NCI-H2227 treated with DMSO at 0.1 percent for 48 hours (cell line): ENCODE data around the gene THY1.
"Not testable (repeated sequence)": the region's sequence is repeated elsewhere in the genome, so short reads cannot be mapped to it uniquely, and the experiment has no call there.

ENCODE experiments used
- DNase-seq: peaks from one replicate; lab custom pipeline; 2025; lab: John Stamatoyannopoulos, UW

Gene THY1

DNA sequence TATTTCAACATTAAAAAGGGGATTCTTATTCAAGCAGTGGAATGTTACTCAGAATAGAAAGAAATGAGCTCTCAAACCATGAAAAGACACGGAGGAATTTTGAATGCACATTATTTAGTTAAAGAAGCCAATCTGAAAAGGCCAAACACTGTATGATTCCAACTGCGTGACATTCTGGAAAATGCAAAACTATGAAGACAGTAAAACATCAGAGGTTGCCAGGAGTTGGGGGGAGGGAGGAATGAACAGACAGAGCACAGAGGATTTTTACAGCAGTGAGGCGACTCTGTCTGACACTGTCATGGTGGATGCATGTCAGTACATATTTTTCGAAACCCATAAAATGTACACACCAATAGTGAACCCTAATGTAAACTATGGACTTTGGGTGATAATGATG, 22.9 kb upstream of the THY1 start:
- no peak for DNase-seq

DNA sequence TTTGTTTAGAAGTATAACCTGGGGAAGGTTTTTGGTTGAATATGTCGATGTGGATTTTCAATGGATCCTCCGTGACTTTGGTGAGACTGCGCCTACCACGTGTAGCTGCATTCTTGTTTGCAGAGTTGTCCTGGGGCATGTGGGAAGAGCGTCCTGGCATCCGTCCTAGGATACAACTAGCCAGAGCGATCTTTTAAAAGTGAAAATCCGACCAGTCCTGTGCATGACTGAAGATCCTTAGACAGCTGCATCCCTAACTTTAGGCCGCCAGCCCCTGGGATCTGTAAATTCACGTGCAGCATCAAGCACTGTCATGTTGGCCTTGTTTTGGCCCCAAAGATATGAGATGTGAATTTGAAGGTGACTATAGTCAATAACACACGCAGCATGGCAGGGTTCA, 22.4 kb upstream of the THY1 start:
- DNase-seq, result no peak

DNA sequence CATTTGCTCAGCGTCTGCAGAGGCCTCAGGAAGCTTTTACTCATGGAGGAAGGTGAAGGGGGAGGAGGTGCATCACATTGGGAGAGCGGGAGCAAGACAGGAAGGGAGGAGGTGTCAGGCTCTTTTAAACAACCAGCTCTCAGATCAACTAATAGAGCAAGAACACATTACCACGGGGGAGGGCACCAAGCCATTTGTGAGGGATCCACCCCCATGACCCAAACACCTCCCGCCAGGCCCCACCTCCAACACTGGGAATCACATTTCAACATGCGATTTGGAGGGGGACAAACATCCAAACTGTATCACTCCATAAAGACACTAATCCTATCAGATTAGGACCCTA, 18.9 kb upstream of the THY1 start:
- DNase-seq, result no peak

DNA sequence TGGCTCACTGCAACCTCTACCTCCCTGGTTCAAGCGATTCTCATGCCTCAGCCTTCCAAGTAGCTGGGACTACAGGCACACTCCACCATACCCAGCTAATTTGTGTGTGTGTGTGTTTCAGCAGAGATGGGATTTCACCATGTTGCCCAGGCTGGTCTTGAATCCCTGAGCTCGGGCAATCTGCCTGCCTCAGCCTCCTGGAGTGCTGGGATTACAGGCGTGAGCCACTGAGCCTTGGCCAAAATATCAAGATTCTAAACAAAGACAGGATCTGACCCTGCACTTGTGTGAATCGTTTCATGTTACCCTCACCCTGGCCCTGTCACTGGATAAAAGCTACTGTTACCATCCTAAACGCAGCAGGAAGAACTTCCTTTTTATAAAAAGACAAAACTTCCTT, 15.6 kb upstream of the THY1 start:
- no peak for DNase-seq

DNA sequence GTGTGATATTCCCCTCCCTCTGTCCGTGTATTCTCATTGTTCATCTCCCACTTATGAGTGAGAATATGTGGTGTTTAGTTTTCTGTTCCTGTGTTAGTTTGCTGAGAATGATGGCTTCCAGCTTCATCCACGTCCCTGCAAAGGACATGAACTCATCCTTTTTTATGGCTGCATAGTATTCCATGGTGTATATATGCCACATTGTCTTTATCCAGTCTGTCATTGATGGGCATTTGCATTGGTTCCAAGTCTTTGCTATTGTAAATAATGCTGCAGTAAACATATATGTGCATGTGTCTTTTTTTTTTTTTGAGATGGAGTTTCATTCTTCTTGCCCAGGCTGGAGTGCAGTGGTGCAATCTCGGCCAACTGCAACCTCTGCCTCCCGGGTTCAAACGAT, 14.5 kb upstream of the THY1 start:
- DNase-seq, result not testable (repeated sequence)

DNA sequence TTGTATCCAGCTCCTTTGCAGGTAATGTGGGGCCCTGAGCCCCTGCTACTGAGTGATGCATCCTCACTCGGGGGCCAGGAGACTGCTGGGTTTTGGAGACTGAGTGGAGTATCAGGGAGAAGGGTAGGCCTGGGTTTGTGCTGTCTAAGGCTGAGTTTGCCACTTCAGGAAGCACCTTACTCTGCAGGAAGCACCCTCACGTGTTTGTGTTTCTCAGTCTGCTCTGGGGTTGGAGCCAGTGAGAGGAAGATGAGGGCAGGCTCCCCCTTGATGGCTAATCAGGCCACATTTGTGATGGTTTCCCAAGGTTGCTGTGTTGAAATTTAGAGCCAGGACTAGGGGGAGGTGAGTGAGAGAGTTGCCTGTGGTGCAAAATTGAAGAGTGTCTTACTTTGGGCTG, 13.7 kb upstream of the THY1 start:
- DNase-seq, result no peak

DNA sequence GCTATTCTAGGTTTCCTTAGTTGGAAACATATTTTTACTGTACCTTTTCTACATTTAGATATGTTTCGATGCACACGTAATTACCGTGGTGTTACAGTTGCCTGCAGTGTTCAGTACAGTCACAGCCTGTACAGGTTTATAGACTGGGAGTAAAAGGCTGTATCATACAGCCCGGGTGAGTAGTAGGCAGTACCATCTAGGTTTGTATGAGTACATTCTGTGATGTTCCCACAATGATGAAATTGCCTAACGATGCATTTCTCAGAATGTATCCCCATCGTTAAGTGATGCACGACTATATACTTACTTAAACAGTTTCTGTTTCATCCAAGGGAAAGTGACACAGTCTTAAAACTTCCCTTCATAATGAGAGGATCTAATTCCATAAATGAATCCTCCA, 13.1 kb upstream of the THY1 start:
- DNase-seq, result no peak

DNA sequence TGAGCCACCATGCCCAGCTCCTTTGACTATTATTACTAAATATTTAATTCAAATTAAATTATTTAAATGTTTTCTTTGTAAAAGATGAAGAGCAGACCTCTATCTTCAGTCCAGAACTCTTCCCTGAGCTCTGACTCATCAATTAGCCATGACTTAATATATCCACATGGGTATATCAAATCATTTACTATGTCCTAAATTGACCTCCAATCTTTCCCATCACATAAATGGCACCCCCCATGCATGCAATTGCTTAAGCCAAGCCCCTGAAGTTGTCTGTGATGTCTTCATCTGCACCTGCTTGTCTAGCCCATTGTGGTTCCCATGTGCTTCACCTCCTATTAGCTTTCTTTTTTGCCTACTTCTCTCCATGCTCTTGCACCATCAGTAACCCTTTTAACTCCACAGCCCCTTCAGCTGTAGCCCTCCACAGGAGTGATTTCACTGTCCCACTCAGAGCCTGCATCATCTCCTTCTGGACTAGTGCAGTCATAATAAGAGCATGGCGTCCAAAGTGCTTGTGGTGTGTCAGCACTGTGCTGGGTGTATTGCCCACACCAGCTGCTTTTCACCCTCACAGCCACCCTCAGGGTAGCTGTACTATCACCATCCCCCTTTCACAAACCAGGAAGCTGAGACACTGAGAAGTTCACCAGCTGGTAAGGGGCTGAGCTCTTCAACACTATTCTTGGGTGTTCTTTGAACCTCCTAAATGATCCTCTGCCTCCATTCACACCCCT, 11.8 kb upstream of the THY1 start:
- DNase-seq, result no peak

DNA sequence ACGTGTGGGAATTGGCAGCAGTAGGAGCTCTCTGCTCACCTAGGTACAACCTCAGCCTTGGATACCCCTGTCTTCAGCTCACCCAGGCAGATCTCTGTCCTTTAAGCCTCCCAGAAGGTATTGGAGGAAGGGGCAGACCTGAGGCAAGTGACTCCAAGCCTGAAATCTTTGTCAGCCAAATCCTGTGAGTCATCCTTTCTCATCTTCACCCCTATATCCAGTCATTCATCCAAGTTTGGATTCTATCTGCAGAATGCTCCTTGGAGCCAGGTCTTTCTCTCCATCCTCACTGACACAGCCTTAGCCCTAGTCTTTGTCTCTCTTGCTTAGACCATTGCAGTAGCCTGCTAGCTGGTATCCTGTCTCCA, 10.4 kb upstream of the THY1 start:
- no peak for DNase-seq

DNA sequence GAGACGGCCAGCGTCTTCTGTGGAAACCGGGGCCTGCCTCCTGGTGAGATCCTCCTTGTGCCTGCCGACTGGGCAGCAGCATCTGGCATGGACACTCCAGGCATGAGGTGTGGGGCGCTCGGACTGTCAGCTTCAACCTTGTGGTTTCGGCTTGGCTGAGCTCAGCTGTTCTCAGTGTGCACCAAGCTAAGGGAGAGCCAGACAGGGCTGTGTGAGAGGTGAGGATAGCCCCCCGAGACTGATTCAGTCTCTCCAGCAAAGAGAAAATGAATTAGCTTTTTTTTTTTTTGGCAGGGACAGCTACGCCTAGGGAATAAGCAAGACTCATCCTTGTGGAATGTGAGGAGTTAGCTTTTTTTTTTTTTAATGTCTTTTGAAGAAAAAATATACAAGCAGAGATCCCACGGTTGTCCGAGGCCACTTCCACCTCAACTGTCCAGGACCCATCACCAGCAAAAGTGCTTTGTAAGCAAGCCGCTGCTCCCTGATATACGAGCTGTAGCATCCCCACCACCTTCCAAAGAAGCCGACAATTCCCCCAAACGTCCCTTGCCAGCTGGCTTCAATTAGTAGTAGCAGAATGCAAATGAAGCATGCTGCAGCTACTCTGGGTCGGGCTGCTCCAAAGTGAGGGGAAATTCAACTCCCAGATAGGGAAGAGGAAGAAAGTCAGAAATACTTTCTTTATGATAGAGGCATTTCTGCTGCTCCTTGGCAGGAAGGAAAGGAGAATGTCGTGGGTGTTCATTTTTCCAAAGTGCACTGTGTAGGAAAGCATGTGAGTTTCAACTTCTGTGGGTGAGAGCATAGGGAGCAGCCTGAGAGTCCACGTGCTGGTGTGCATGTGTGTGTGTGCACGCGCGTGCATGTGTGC, 9.7 kb upstream of the THY1 start:
- DNase-seq, result no peak

DNA sequence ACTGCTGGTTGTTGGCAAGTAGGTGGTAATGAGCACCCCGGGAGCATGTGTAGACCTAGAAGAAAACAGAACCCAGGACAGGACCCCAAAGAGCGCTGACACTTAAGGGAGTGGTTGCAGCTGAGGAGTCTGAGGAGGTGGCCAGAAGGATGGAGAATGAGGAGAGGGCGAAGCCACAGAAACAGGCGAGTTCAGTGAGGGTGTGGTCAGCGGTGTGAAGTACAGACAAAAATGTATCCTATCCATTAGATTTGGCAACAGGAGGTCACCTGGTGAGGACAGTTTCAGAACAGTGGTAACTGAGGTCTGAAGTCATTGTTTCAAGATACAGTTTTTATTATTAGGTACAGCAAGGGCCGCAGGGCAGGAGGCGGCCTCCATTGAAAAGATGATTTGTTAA, 8.6 kb upstream of the THY1 start:
- no peak for DNase-seq

DNA sequence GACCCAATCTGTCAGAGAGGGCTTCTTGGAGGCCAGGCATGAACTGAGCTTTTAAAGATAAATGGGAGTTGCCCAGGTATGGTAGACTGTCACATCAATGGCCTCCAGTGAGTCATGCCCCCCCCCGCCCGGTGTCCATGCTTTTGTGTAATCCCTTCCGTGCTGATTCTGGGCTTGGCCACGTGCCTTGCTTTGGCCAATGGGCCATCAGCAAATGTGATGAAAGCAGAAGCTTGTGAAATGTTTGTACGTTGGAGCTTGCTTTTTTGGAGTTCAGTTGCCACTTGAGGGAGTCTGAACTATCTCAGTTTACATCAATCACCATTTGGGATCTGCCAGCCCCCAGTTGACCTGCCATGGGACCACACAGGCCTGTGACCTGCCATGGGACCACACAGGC, 4.3 kb upstream of the THY1 start:
- no peak for DNase-seq

DNA sequence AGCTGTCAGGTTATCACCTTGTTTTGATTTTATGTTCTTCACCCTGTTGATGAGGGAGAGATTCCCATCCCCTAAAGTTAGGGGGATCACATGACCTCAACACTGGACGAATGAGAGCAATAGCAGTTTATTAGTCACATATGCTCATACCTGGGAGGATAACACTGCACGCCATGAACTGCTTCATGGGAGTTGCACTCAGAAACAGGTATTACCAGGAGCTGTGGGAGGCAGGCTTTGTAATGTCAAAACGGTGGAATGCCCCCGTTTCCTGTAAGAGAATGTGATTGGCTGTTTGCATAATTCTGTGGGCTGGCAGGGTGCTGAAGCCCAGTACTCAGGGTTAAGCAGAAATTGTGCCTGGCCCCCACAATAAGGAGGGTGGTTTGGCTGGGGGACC, 3.2 kb upstream of the THY1 start:
- no peak for DNase-seq

DNA sequence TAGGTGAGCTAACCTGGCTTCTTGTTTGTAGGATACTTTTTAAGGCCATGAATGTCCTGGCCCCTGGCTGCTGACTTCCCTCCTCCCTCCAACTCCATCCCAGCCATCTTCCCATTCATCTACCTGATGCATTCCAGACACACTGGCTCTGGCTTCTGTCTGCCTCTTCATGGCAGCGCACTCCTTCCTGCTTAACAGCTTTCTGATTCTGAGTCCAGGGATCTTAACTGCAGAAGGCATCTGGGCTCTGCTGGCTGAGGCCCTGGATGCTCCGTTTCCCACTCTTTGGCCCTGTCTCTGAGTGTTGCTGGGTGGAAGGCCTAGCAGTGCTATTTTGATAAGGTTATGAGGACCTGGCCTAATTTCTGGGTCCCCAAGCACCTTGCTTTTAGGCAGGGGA, 1.8 kb upstream of the THY1 start:
- DNase-seq, result no peak

DNA sequence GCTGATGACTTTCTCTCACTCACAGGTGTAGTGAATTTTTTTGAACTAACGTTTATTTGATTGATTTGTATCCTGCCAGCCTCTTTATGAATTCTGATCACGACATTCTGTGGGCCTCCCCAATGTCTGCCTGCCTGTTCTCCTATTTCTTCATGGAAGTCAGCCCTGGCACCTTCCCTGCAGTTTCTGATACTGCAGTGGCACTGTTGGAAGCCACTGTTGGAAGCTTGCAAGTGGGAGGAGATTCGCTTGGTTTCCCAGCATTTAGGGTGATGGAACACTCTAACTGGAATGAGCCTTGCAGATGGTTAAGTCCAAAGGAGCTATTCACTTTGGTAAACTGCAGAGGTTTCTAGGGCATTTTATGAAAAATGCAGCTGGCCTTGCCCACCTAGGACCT, 1.3 kb upstream of the THY1 start:
- DNase-seq, result no peak

DNA sequence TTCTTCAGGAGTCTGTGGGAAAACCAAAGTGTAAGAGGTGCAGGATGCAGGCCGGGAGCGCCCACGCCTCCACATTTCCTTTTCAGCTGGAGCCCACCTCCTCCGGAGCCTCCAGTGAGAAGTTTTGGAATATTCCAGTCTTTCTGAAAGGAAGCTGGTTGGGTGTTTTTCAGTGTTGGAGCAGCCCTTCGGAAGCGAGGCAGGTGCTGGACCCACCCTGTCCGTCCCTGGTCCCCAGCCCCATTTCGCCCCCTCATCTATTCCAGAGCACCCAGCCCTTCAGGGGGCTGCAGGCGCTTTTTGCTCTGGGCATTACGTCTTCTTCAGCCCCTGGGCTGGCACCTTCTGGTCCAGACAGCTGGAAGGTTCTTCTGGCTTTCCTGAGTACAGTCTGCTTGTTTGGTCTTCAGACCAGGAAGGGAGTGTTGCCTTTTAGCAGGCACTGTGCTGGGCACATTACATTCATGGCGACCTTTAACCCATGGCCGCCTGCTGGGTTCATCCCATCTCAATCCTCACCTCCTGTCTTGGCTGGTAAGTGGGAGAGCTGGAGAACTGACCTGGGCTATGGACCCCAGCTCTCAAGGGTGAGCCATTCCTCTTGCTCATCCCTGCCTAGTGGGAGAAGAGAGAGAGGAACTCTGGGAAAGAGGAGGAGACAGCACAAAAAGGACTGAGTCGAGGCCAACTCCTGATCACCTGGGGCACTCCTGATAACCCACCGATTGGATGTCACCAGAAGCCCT, 710 bp upstream of the THY1 start:
- no peak for DNase-seq

DNA sequence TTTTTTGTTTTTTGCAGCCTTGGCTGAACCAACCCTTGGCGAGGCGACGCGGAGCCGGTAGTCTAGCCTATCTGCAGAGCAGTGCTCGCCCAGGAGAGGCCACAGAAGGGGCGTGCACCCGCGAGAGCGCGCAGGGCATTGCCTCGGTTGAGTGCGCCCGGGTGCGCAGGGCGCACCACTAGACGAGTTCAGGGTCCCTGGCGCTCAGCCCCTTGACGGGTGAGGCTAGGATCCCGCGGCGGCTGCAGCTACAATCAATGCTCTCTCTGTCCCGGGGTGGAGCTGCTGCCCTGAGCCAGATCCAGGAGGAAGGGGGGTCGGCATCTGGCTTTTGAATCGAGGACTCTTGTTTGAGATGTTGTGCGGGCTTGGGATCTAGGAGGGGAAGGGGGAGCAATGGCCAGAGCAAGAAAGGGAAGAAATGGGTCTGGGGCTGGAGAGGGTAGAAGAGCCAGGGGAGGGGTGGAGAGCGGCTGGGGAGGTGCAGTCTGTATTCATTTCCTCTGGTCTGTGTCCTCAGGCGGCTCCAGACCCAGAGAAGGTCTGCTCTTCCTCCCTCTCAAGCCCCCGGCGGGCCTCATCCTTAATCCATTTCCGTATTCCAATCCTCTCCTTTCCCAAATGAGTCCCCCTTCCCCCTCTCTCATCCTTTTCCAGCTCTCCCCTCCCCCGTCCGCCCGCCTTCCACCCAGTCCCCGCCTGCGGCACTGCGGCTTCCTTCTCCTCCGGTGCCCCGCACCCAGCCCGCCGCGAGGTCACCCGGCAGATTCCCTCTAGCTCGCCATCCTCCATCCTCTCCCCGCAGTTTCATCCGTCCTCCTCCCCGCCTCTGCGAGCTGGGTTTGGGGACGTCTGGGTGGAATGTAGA, 797 bp downstream of the THY1 start:
- peak; percentile 11 for DNase-seq

DNA sequence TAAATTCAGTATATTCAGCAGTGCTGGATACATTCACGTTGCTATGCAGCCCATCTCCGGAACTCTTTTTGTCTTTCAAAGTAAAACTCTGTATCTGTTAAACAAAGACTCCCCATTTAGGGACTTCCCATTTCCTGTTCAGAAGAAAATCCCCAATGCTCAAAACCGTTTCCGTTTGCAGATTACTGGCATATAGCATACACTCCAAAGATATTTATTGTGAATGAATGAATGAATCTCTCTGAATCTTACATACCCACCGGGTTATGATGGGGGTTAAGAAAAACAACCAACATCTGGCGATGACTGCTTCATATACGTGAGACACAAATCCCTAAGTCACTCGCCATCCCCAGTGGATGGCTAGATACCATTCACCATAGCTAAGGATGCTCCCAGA, 1.6 kb downstream of the THY1 start:
- DNase-seq, result no peak

DNA sequence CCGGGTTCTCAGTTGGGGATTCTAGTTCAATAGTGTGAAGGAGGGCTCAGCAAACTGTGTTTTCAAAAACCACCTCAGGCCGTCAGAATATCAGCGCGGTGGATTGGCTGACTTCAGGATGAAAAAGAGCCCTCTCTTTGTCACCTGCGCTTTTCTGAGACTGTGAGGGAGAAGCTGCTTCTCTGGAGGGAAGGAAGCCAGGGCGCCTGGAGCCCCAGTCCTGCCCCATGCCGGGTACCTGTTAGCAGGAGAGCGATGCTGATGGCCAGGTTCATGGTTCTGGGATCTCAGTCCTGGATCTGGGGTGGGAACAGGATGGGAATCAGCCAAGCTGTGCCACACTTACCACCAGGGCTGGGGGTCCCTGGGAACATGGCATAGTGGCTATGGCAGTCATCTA, 2.3 kb downstream of the THY1 start:
- DNase-seq, result no peak

DNA sequence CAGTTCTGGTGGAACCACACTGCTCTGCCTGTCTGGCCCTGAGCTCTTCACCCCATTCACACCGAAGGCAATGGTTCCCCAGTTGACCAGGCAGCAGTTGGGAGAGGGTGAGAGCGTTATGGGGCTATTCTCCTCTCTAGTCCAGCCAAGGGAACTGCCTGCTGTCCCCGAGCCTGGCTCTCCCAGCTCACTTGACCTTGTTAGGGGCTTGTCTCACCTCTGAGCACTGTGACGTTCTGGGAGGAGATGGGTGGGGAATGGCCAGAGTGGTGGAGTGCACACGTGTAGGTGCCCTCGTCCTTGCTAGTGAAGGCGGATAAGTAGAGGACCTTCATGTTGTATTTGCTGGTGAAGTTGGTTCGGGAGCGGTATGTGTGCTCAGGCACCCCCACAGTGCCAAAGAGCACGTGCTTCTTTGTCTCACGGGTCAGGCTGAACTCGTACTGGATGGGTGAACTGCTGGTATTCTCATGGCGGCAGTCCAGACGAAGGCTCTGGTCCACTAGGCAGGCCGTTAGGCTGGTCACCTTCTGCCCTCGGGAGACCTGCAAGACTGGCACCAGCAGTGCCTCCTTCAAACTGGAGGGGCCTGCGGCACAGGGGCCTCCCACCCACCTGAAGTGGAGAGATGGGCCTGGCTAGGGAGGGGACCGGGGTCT, 3.0 kb downstream of the THY1 start:
- DNase-seq, result no peak

DNA sequence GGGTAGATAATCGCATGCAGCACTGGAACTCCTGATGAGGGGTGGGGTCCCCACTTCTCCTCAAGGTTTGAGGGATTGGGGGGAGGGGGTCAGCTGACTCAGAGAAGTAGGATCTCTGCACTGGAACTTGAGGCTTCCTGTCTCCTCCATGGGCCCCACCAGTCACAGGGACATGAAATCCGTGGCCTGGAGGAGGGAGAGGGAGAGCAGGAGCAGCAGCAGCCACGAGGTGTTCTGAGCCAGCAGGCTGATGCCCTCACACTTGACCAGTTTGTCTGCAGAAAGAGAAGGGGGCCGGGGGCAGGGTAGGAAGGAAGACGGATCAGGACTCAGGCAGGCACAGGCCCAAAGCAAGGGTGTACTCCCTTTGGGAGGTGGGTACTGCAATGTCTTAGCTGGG, 3.7 kb downstream of the THY1 start:
- no peak for DNase-seq

DNA sequence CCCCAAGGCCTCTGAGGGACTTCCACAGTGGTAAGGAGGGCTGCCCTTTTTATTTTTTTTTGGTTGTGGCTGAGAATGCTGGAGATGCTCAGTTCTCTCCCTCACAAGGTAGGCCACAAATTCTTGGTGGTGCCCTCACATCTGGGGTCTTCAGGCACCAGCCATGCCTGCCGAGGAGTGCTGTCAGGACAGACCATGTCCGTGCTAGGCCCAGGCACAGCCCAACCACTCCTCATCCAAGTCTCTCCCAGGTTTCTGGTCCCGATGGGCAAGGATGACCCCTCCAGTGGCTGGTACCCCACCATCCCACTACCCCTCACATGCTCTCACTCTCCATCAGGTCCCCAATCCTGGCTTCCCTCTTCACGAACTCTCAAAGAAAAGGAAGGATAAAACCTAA, 4.2 kb downstream of the THY1 start:
- no peak for DNase-seq
